Measurements from ENCODE around the gene MMS22L.
A peak's percentile ranks its signal among the peaks of the same experiment; 100 is the strongest.

DNA sequence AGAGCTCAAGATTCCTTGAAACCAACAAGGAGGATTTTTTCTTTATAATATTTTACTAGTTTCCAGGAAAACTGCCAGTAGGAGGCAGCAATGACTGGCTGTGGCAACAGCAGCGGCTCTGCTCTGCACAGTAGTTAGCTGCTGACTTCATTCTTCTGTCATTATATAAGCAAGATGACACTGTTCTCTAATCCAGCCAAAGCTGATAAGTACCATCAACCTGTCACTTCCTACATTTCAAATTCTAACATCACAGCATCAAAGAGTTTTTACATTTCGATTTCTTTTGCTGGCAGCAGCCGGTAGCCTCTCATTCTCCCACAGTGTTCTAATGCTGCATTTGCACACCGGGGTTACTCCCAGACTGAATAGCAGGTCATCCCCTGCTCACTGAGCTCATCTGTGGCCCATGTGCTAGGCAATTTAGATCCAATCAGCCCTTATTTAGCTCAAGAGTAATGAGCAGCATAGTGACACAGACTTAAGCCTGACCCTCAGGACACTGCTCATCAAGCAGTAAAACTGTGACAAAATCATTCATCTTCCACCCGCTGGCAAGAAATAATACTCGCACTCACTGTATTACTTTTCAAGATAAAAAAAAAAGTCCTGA lies 67.8 kb downstream of the MMS22L start:
- TF ChIP-seq, protein P1, sequence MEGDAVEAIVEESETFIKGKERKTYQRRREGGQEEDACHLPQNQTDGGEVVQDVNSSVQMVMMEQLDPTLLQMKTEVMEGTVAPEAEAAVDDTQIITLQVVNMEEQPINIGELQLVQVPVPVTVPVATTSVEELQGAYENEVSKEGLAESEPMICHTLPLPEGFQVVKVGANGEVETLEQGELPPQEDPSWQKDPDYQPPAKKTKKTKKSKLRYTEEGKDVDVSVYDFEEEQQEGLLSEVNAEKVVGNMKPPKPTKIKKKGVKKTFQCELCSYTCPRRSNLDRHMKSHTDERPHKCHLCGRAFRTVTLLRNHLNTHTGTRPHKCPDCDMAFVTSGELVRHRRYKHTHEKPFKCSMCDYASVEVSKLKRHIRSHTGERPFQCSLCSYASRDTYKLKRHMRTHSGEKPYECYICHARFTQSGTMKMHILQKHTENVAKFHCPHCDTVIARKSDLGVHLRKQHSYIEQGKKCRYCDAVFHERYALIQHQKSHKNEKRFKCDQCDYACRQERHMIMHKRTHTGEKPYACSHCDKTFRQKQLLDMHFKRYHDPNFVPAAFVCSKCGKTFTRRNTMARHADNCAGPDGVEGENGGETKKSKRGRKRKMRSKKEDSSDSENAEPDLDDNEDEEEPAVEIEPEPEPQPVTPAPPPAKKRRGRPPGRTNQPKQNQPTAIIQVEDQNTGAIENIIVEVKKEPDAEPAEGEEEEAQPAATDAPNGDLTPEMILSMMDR (IDR thresholded peaks at IDR 0.05) = peak; percentile 60
- no peak for TF ChIP-seq ZFX (IDR thresholded peaks at IDR 0.05; ENCODE audit: borderline replicate concordance)
